ENCODE measurements around the gene CCDC34.
A peak's percentile ranks its signal among the peaks of the same experiment; 100 is the strongest.

CCDC34 gene

GRCh38 chr11:27362749-27363575, at the start of gene CCDC34:
TSS of gene CCDC34 (minus strand) at chr11:27363215. CDS start at chr11:27363194, 21 bp downstream.
- peak; percentile 51 to 69 for DNase-seq (ENCODE audit: low read depth in 2 of 2, low spot score in 1 of 2)

GRCh38 chr11:27412192-27412691, 49.2 kb upstream of the CCDC34 start:
- no peak for DNase-seq (ENCODE audit: low read depth in 2 of 2, low spot score in 1 of 2)

GRCh38 chr11:27411328-27411727, 48.3 kb upstream of the CCDC34 start:
- DNase-seq (ENCODE audit: low read depth in 2 of 2, low spot score in 1 of 2), result no peak

GRCh38 chr11:27410272-27410671, 47.3 kb upstream of the CCDC34 start:
- no peak for DNase-seq (ENCODE audit: low read depth in 2 of 2, low spot score in 1 of 2)

- no peak for DNase-seq (ENCODE audit: low read depth in 2 of 2, low spot score in 1 of 2)
Observed at GRCh38 chr11:27409742-27410141, 46.7 kb upstream of the CCDC34 start.

- DNase-seq (ENCODE audit: low read depth in 2 of 2, low spot score in 1 of 2), result no peak
Observed at GRCh38 chr11:27409049-27409448, 46.0 kb upstream of the CCDC34 start.

- DNase-seq (ENCODE audit: low read depth in 2 of 2, low spot score in 1 of 2), result no peak
Observed at GRCh38 chr11:27408246-27408800, 45.3 kb upstream of the CCDC34 start.

GRCh38 chr11:27406498-27407354, 43.7 kb upstream of the CCDC34 start:
- DNase-seq (ENCODE audit: low read depth in 2 of 2, low spot score in 1 of 2), result no peak

GRCh38 chr11:27405134-27405533, 42.1 kb upstream of the CCDC34 start:
- no peak for DNase-seq (ENCODE audit: low read depth in 2 of 2, low spot score in 1 of 2)

- DNase-seq (ENCODE audit: low read depth in 2 of 2, low spot score in 1 of 2), result no peak
Observed at GRCh38 chr11:27404427-27404826, 41.4 kb upstream of the CCDC34 start.

- DNase-seq (ENCODE audit: low read depth in 2 of 2, low spot score in 1 of 2), result no peak
Observed at GRCh38 chr11:27403195-27403594, 40.2 kb upstream of the CCDC34 start.

- DNase-seq (ENCODE audit: low read depth in 2 of 2, low spot score in 1 of 2), result no peak
Observed at GRCh38 chr11:27402450-27402849, 39.4 kb upstream of the CCDC34 start.

GRCh38 chr11:27401833-27402316, 38.9 kb upstream of the CCDC34 start:
- DNase-seq (ENCODE audit: low read depth in 2 of 2, low spot score in 1 of 2), result no peak

- no peak for DNase-seq (ENCODE audit: low read depth in 2 of 2, low spot score in 1 of 2)
Observed at GRCh38 chr11:27401280-27401832, 38.3 kb upstream of the CCDC34 start.

GRCh38 chr11:27398400-27398770, 35.4 kb upstream of the CCDC34 start:
- DNase-seq (ENCODE audit: low read depth in 2 of 2, low spot score in 1 of 2), result no peak

GRCh38 chr11:27397624-27398399, 34.8 kb upstream of the CCDC34 start:
- DNase-seq (ENCODE audit: low read depth in 2 of 2, low spot score in 1 of 2), result no peak

- no peak for DNase-seq (ENCODE audit: low read depth in 2 of 2, low spot score in 1 of 2)
Observed at GRCh38 chr11:27396259-27396839, 33.3 kb upstream of the CCDC34 start.

GRCh38 chr11:27395556-27396258, 32.7 kb upstream of the CCDC34 start:
- DNase-seq (ENCODE audit: low read depth in 2 of 2, low spot score in 1 of 2), result no peak

GRCh38 chr11:27394781-27395228, 31.8 kb upstream of the CCDC34 start:
- DNase-seq (ENCODE audit: low read depth in 2 of 2, low spot score in 1 of 2), result no peak

Measured in stimulated activated CD8-positive, alpha-beta memory T cell treated with anti-CD3 and anti-CD28 coated beads, Interleukin-4, amount 100 ng/mL, for 4 hours (primary cell).